Activated naive CD4-positive, alpha-beta T cell treated with anti-CD3 and anti-CD28 coated beads, Interleukin-2, amount 50 U/mL, for 16 hours (primary cell): ENCODE results near the gene AMPD1.

Experiments
- DNase-seq: peaks from one replicate; pipeline ENCODE4 v3.0.0-alpha.2; 2020

Gene AMPD1

GRCh38 chr1:114695430-114696058 lies at the start of gene AMPD1:
Gene AMPD1, minus strand, starts transcription at chr1:114695546. Its CDS starts 75 bp downstream, at chr1:114695471.
- no peak for DNase-seq

GRCh38 chr1:114741963-114742746 lies 46.8 kb upstream of the AMPD1 start:
- no peak for DNase-seq

- DNase-seq: no peak
Observed at GRCh38 chr1:114740331-114740730, 45.0 kb upstream of the AMPD1 start.

- no peak for DNase-seq
Observed at GRCh38 chr1:114737314-114737849, 42.0 kb upstream of the AMPD1 start.

GRCh38 chr1:114735479-114735878 lies 40.1 kb upstream of the AMPD1 start:
- no peak for DNase-seq

GRCh38 chr1:114729782-114730181 lies 34.4 kb upstream of the AMPD1 start:
- no peak for DNase-seq

GRCh38 chr1:114728553-114728952 lies 33.2 kb upstream of the AMPD1 start:
- DNase-seq: no peak

- DNase-seq: no peak
Observed at GRCh38 chr1:114725230-114725629, 29.9 kb upstream of the AMPD1 start.

GRCh38 chr1:114723915-114724314 lies 28.6 kb upstream of the AMPD1 start:
- no peak for DNase-seq

- DNase-seq: no peak
Observed at GRCh38 chr1:114723457-114723856, 28.1 kb upstream of the AMPD1 start.

- no peak for DNase-seq
Observed at GRCh38 chr1:114720492-114720891, 25.1 kb upstream of the AMPD1 start.

GRCh38 chr1:114719424-114719787 lies 24.1 kb upstream of the AMPD1 start:
- no peak for DNase-seq

GRCh38 chr1:114718661-114719423 lies 23.5 kb upstream of the AMPD1 start:
- peak; percentile 15 for DNase-seq

GRCh38 chr1:114716304-114717170 lies 21.2 kb upstream of the AMPD1 start, which contains the start of gene NRAS:
Gene NRAS, minus strand, starts transcription at chr1:114716771. Its CDS starts 611 bp downstream, at chr1:114716160.
- DNase-seq: peak; percentile 97

- DNase-seq: no peak
Observed at GRCh38 chr1:114715952-114716303, 20.6 kb upstream of the AMPD1 start.

GRCh38 chr1:114712977-114713376 lies 17.6 kb upstream of the AMPD1 start:
- DNase-seq: no peak

- no peak for DNase-seq
Observed at GRCh38 chr1:114710360-114710759, 15.0 kb upstream of the AMPD1 start.

- DNase-seq: no peak
Observed at GRCh38 chr1:114707604-114708003, 12.3 kb upstream of the AMPD1 start.

GRCh38 chr1:114703242-114703641 lies 7.9 kb upstream of the AMPD1 start:
- no peak for DNase-seq

GRCh38 chr1:114702737-114703136 lies 7.4 kb upstream of the AMPD1 start:
- no peak for DNase-seq

- no peak for DNase-seq
Observed at GRCh38 chr1:114701931-114702330, 6.6 kb upstream of the AMPD1 start.

- no peak for DNase-seq
Observed at GRCh38 chr1:114700036-114700600, 4.8 kb upstream of the AMPD1 start.
